Astrocyte of the cerebellum (primary cell): ENCODE measurements around the gene UIMC1.
A peak's percentile ranks its signal among the peaks of the same experiment; 100 is the strongest.

Experiments
- DNase-seq: peaks from one replicate; pipeline ENCODE4 v3.0.0-alpha.2; 2011; ENCODE audit warnings: low read depth
- H3K4me3 ChIP-seq: 2 replicates; pipeline ENCODE4 v1.5.1; 2011; ENCODE audit warnings: mild to moderate bottlenecking, low read depth, low read length, moderate library complexity
- in situ Hi-C: cut with HindIII; loops from 2 replicates; pipeline ENCODE4 v1.10.0; 2017; ENCODE audit warnings: low sequenced_read_pairs
- TF ChIP-seq, protein P1 (sequence below): IDR thresholded peaks from 2 replicates; pipeline ENCODE4 v1.5.1; 2012; ENCODE audit warnings: low read length, low read depth, moderate library complexity, mild to moderate bottlenecking; ENCODE audit errors: missing control alignments

The UIMC1 gene

DNA sequence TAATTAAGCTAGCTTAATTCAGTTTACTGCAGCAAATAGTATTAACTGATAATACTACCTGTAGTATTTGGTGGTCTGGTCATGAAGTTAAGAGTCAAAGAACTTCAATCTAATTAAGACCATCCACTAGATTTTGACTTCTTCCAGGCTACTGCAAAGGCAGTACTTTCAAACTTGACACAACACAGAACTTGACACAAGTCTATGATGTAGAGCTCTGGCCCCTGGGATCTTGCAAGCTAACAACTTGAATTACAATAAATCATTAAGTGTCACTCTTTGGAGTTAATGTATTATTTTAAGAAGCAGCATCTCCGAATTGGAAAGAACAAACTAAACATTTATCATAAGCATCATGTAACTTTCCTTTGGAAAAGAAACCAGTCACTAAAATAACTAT, 40.9 kb downstream of the UIMC1 start:
- H3K4me3 ChIP-seq, result no peak overlapping the region
- in situ Hi-C loops, result no loop called here
- TF ChIP-seq, protein P1, sequence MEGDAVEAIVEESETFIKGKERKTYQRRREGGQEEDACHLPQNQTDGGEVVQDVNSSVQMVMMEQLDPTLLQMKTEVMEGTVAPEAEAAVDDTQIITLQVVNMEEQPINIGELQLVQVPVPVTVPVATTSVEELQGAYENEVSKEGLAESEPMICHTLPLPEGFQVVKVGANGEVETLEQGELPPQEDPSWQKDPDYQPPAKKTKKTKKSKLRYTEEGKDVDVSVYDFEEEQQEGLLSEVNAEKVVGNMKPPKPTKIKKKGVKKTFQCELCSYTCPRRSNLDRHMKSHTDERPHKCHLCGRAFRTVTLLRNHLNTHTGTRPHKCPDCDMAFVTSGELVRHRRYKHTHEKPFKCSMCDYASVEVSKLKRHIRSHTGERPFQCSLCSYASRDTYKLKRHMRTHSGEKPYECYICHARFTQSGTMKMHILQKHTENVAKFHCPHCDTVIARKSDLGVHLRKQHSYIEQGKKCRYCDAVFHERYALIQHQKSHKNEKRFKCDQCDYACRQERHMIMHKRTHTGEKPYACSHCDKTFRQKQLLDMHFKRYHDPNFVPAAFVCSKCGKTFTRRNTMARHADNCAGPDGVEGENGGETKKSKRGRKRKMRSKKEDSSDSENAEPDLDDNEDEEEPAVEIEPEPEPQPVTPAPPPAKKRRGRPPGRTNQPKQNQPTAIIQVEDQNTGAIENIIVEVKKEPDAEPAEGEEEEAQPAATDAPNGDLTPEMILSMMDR, result no peak
- no peak for DNase-seq

DNA sequence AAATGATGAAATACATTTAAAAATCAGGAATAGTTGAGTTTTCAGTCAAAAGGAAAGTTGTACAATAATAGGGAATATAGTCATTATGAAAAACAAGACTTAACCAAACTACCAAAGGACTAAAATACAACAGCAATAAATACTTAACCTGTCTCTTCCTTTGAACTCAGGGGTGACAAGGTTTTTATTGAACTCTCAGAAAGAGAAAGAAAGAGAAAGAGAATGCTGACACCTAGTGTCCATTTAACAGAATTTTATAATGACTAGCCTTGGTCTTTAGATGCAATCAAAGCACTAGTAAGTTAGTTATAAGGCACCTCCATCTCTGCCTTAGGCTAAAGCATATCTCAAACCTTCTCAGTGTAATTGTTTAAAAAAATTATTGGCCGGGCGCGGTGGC, 47.5 kb downstream of the UIMC1 start:
- DNase-seq, result no peak
- in situ Hi-C loops, result no loop called here
- TF ChIP-seq, protein P1, result peak; percentile 20
- H3K4me3 ChIP-seq, result no peak overlapping the region

DNA sequence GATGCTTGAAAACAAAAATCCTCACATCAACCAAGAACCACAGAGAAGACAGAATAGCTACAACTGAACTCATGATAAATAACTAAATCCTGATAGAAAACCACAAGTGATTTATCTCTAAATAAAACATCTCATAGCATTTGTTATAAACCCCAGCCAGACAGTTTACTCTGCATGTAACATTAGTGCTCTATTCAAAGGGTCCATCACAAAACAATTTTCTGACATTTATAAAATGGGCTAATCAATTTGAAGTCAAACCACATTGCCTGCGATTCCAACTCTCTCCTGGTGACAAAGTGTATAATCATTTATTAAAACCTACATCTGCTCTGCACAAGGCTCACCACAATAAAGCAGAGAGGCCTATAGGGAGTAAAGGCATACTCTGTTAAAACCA, 49.8 kb downstream of the UIMC1 start:
- TF ChIP-seq, protein P1, result no peak
- DNase-seq, result no peak
- in situ Hi-C loops, result no loop called here
- no peak overlapping the region for H3K4me3 ChIP-seq

DNA sequence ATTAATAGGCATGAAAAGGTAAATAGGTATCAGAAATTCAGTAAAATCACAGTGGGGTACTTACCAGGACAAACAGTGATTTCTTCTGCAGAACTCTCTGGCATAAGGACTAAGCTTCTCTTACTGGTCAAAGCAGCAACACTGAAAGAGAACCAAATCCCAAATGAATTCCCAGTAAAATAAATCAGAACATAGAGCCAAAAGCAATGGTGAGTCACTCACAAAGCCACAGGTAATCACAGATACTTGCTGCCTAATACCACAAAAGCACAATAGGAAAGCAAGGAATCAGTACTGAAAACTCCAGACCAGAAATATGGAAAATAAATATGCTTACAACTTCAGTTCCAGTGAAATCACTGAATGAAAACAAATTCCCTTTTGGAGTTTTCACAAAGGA, 50.7 kb downstream of the UIMC1 start:
- peak; percentile 79 for DNase-seq
- H3K4me3 ChIP-seq, result no peak overlapping the region
- in situ Hi-C loops, result no loop called here
- TF ChIP-seq, protein P1, result no peak

DNA sequence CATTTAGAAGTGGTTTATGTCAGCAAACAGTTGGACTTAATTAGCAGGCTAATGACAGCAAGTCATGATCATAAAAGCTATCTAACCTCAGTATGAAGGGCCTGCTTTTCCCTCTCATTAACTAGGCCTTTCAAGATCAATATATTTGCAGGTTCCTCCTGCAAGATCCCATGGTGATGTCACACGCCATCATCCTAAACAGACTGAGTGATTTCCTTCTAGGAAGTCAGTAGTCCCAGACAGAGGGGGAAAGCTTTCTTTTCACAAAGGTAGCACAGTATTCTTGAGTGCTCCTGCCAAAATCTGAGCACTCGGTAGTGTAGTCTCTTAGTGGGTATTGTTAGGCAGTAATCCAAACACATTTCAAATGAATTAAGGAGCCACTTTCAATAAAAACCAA, 52.5 kb downstream of the UIMC1 start:
- TF ChIP-seq, protein P1, result no peak
- no peak for DNase-seq
- no peak overlapping the region for H3K4me3 ChIP-seq
- in situ Hi-C loops, result no loop called here

DNA sequence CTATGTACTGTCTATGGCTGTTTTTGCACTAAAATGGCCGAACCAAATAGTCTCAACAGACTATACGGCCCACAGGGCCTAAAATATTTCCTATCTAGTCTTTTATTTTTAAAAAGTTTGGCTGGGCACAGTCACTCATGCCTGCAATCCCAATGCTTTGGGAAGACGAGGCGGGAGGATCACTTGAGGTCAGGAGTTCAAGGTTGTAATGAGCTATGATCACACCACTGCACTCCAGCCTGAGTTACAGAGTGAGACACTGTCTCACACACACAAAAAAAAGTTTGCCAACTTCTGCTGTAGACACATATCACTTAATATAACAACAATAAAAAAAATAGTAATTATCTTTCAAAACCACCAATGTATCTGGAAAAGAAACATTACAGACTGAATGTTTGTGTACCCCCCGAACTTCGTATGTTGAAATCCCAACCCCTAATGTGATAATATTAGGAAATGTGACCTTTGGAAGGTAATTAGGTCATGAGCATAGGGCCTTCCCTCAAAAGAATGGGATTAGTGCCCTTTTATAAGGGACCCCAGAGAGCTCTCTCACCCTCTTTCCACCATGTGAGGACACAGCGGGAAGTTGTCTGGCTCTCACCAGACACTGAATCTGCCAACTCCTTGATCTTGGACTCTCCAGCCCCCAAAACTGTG, 53.9 kb downstream of the UIMC1 start:
- in situ Hi-C loops, result no loop called here
- DNase-seq, result no peak
- H3K4me3 ChIP-seq, result no peak overlapping the region
- TF ChIP-seq, protein P1, result no peak
